Thymus (tissue), 11 donors: ENCODE measurements around the gene SYPL1. TPM values are rescaled to one million over a fixed set of nuclear protein-coding genes. Genes with fewer than 3 reads are reported as not detected.

Experiments
- DNase-seq, 9 donors: peaks; one replicate each; pipeline ENCODE4 v3.0.0-alpha.2; 2013; ENCODE audit warnings: low spot score in 9 of 9, low read depth in 6 of 9, missing footprints in 1 of 9
- H3K27ac ChIP-seq, 2 donors: one replicate each; pipeline ENCODE4 v1.5.1; 2013; ENCODE audit warnings: control low read depth in 1 of 2, low read depth in 1 of 2, low read length in 1 of 2, mild to moderate bottlenecking in 1 of 2, moderate library complexity in 1 of 2
- H3K27me3 ChIP-seq, 2 donors: one replicate each; pipeline ENCODE4 v1.5.1; 2013; ENCODE audit warnings: low read length in 1 of 2; ENCODE audit not compliant: control insufficient read depth in 2 of 2, insufficient read depth in 1 of 2
- H3K36me3 ChIP-seq, 2 donors: one replicate each; pipeline ENCODE4 v1.5.1; 2013; ENCODE audit warnings: low read length in 1 of 2, mild to moderate bottlenecking in 1 of 2, moderate library complexity in 1 of 2; ENCODE audit not compliant: control insufficient read depth in 2 of 2, insufficient read depth in 2 of 2
- H3K4me1 ChIP-seq, 2 donors: one replicate each; pipeline ENCODE4 v1.5.1; 2013; ENCODE audit warnings: low read length in 2 of 2; ENCODE audit not compliant: control insufficient read depth in 2 of 2, insufficient read depth in 2 of 2
- H3K4me3 ChIP-seq, 2 donors: one replicate each; pipeline ENCODE4 v1.5.1; 2013; ENCODE audit warnings: low read length in 2 of 2, control low read depth in 1 of 2, mild to moderate bottlenecking in 1 of 2
- H3K9me3 ChIP-seq, 2 donors: one replicate each; pipeline ENCODE4 v1.5.1; 2013; ENCODE audit warnings: low read length in 1 of 2, mild to moderate bottlenecking in 1 of 2; ENCODE audit not compliant: control insufficient read depth in 2 of 2, insufficient read depth in 1 of 2
- WGBS: extraction: QIAGEN DNeasy Blood & Tissue Kit; methylation state at CpG from one replicate; pipeline ENCODE4 v1.1.7; 2013; 5-methylcytosine and 5-hydroxymethylcytosine counted together
- polyA plus RNA-seq: library from polyadenylated mRNA; stranded (reverse); fragments of 200-250 nt; gene quantifications from one replicate; pipeline ENCODE4 v1.2.3, GENCODE V29; 2013
- total RNA-seq: library from RNA; stranded (reverse); fragments of 120-200 nt; gene quantifications from one replicate; pipeline ENCODE4 v1.2.4, GENCODE V29; 2013
- donor health status: healthy.

SYPL1 gene
- total and polyA plus RNA-seq, 2 donors, result 22.4 to 77.0 TPM

DNA sequence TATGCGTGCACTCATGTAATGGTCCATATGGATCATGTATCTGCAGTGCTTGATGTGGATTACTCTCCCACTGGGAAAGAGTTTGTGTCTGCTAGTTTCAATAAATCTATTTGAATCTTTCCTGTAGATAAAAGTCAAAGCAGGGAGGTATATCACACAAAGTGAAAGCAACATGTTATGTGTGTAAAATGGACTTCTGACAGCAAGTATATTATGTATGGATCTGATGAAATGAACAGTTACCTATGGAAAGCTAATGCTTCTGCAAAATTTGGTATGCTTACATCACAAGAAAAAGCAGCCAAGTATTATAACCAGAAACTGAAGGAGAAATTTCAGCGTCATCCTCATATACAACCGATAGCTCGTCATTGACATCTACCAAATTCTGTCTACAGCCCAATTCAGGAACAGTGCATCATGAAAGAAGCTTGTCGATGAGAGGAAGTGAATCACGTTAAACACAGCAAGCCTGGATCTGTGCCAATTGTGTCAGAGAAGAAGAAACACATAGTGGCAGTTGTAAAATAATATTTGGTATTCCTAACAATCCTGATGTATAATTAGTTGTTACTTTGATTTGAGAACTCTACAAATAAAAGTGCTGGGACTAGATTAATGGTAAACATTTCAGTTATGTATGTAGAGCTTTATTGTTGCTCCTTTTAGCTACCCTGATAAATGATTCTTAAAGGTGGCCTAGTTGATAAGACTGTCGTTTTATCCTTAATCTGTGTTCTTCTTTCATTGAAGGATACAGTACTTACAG lies 14.2 kb upstream of the SYPL1 start:
- H3K4me3 ChIP-seq, result no peak overlapping the region
- no peaks in the 10 kb centered on the region for H3K27me3 ChIP-seq
- H3K27ac ChIP-seq, result no peak overlapping the region
- 56% methylated on average over 7 of the region's 7 CpGs for WGBS
- H3K4me1 ChIP-seq, result no peaks in the 10 kb centered on the region
- no peaks in the 10 kb centered on the region for H3K9me3 ChIP-seq
- DNase-seq, result peak in 1 of 9 donors; percentile 36
- H3K36me3 ChIP-seq, result no peaks in the 10 kb centered on the region

DNA sequence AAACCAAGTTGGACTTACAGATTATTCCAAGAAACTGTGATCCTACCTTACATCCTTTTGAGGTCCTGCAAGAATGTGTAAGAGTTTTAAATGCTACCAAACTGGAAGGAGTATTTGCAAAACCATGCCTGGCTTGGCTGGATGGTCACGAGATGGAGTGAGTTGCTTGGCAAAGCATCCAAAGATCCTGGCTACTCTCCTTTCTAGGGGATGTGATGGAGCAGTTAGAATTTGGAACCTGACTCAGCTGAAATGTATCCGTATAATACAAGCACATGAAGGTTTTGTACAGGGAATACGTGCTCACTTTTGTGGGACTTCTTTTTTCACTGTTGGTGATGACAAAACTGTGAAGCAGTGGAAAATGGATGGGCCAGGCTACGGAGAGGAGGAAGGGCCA lies 13.3 kb upstream of the SYPL1 start:
- no peaks in the 10 kb centered on the region for H3K9me3 ChIP-seq
- H3K27ac ChIP-seq, result no peak overlapping the region
- H3K4me3 ChIP-seq, result no peak overlapping the region
- H3K4me1 ChIP-seq, result no peaks in the 10 kb centered on the region
- H3K36me3 ChIP-seq, result no peaks in the 10 kb centered on the region
- no peaks in the 10 kb centered on the region for H3K27me3 ChIP-seq
- WGBS, result 71% methylated on average over 4 of the region's 4 CpGs
- DNase-seq, result no peak

DNA sequence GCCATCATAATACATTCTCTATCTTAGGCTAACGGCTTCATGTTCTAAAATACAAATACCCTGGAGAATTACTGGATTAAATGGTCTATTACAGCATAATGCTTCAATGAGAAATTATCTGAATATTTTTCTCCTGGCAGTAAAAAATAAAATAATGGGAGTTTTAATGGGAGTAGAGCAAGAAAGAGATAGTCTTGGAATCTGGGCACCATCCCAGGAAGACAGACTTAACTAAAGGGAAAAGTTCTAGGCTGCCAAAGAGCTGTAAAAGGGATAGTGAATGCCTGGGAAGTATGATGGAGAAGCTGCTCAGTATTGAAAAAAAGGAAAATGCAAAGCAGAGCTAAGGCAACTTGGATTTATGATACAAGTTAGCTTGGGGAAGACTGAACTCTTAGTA lies 12.1 kb upstream of the SYPL1 start:
- Histone ChIP-seq H3K9me3 (no peaks in the 10 kb centered on the region), H3K4me1 (no peaks in the 10 kb centered on the region), H3K4me3 (no peak overlapping the region), H3K27ac (no peak overlapping the region), H3K27me3 (no peaks in the 10 kb centered on the region), H3K36me3 (no peaks in the 10 kb centered on the region)
- WGBS, result 95% methylated on average over 1 of the region's 1 CpG
- DNase-seq, result no peak

DNA sequence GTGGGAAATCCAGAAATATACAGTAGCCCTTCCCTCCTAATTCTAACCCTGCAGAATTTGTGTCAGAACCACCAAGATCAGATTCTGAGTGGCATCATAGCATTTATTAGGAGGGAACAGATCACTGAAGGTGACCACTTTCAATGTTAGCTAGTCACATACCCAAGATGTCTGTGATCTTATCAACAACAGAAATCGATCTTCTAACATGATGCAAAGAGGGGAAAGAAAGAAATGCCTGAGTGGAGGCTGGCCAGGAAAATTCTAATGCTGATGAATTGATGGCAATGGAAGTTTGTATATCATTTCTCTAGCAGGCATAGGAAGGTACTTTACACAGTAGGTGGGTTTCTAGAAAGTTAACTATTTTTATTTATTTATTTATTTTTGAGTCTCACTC lies 10.6 kb upstream of the SYPL1 start:
- WGBS, result 88% methylated on average over 1 of the region's 1 CpG
- H3K4me3 ChIP-seq, result no peak overlapping the region
- no peaks in the 10 kb centered on the region for H3K4me1 ChIP-seq
- no peaks in the 10 kb centered on the region for H3K27me3 ChIP-seq
- DNase-seq, result no peak
- no peak overlapping the region for H3K27ac ChIP-seq
- H3K9me3 ChIP-seq, result no peaks in the 10 kb centered on the region
- no peaks in the 10 kb centered on the region for H3K36me3 ChIP-seq

DNA sequence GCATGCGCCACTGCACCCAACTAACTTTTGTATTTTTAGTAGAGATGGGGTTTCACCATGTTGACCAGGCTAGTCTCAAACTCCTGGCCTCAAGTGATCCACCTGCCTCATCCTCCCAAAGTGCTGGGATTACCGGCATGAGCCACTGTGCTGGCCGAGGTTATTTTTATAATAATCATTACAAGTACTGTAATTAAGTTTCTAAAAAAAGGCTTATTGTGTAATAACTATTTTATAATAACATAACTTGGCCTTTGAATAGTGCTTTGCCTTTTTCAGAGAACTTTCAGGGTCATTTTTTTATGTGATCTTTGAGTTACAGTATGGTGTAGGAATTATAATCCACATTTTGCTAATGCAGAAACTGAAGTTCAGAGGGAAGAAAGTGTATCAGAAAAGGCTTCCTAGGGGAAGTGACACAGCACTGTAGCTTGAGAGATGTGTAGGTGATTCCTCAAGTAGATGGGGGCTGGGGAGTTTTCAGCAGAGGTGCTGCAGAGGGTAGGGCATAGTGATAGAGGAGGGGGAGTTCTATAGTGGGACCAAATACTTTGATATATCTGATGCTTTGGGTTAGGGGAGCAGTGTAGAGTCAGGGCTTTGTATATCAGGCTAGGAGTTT lies 9.2 kb upstream of the SYPL1 start:
- H3K9me3 ChIP-seq, result no peaks in the 10 kb centered on the region

DNA sequence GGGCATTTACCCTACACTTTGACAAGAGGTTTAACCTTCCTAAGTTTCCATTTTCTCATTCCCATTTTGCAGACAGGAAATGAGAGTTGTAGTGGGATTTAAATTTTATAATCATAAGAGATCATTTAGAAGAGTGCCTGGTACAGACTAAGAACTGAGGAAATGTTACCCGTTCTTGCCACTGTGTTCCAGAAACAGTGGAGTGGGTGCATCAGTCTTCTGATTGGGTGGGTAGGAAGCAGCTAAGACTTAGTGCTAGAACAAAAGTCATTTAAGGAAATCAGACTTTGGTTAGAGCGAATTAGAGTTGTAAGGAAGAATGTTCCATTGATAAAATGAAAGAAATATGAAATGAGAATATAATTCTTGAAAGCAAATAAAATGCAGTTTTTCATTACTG lies 8.4 kb upstream of the SYPL1 start:
- Histone ChIP-seq H3K27ac (no peak overlapping the region), H3K9me3 (no peaks in the 10 kb centered on the region), H3K27me3 (no peaks in the 10 kb centered on the region), H3K36me3 (no peaks in the 10 kb centered on the region), H3K4me1 (no peaks in the 10 kb centered on the region), H3K4me3 (no peak overlapping the region)
- no peak for DNase-seq
- WGBS, result 96% methylated on average over 2 of the region's 2 CpGs

More for the DNA sequence above, 9.2 kb upstream of the SYPL1 start:
- Histone ChIP-seq H3K27ac (no peak overlapping the region), H3K36me3 (no peaks in the 10 kb centered on the region), H3K4me3 (no peak overlapping the region), H3K27me3 (no peaks in the 10 kb centered on the region), H3K4me1 (no peaks in the 10 kb centered on the region)
- no peak for DNase-seq
- WGBS, result 83% methylated on average over 3 of the region's 3 CpGs

DNA sequence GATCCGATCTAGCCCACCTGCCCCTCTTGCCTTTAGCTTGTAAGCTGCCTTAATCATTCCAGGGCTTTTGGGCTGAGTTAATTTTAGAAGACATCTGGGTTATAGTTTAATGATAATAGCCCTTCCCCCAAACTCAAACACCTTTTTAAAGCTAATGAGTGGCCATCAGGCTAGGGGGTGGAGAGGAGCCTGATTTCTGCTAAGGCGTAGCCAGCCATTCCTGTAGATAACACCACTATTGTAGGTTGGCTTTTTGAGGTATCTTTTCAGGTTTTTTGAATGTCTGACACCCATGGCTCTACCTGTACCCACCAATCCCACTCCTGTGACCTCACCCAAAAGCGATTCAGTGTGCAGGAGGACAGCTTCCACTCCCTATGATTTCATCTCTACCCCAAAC lies 7.6 kb upstream of the SYPL1 start:
- H3K4me3 ChIP-seq, result no peak overlapping the region
- no peak overlapping the region for H3K27ac ChIP-seq
- no peaks in the 10 kb centered on the region for H3K27me3 ChIP-seq
- H3K4me1 ChIP-seq, result peaks cover 2% of the 10 kb centered on the region in 2 donors
- 99% methylated on average over 3 of the region's 3 CpGs for WGBS
- no peak for DNase-seq
- no peaks in the 10 kb centered on the region for H3K9me3 ChIP-seq
- H3K36me3 ChIP-seq, result no peaks in the 10 kb centered on the region

DNA sequence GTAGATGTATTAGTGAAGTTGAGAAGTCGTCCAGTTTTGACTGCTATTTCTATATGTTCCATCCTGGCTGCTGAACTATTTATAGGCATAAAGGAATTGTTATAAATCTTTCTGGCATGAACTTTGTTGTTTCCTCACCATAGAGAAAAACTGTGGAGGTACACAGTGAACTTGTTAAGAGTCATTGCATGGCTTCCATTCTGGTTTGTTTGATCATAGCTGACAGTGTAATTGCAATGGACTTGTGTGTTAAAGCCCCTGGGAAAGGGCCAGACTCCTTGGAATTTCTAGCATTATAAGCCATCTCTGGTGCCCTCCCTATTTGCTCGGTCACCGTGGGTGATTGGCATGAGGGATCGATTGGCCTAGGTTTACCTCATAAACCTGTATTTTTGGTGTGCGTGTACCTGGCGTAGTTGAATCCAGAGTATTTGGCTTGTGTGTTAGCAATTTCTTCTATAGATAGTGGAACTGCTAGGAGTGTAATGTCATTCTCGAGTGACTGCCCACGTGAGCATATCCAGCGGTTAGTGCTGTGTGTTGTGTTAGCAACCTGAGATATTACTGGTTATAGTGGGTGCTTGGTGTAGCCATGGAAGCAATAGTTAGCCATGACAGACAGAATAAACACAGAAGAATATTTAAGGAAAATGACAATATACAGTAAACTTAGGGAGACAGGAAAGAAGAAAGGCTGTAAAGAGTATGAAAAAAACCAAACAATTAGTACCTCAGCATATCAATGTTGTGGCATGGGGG lies 5.9 kb upstream of the SYPL1 start:
- H3K4me1 ChIP-seq, result peaks cover 4 to 9% of the 10 kb centered on the region in 2 donors
- no peaks in the 10 kb centered on the region for H3K27me3 ChIP-seq
- H3K4me3 ChIP-seq, result no peak overlapping the region
- H3K27ac ChIP-seq, result no peak overlapping the region
- no peak for DNase-seq
- no peaks in the 10 kb centered on the region for H3K9me3 ChIP-seq
- no peaks in the 10 kb centered on the region for H3K36me3 ChIP-seq
- WGBS, result 97% methylated on average over 9 of the region's 9 CpGs

DNA sequence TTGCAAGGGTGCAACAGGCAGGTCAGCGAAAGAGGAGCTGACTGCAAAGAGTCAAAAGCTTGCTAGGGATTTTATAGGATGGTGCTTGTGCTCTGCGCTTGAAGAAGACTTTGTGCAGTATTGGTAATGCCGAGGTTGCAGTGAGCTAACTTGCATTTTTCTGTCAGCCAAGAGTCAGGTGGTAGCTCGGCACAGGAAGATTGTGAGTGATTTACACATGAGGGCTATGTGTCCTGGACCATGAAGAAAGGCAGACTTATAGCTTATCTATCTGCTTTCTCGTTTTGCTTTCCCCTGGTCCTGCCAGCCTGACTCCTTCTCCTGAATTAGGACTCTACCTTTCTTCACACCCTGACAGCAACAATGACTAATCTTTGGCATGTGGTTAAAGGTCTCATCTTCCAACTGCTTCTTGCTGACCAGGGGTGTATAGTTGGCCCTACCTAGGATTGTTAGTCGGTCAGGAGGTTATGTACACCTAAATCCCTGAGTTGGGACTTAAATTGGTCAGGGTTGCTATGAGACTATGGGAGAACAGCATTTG lies 4.1 kb upstream of the SYPL1 start:
- 71% methylated on average over 6 of the region's 6 CpGs for WGBS
- Histone ChIP-seq H3K4me1 (peaks cover 7 to 14% of the 10 kb centered on the region in 2 donors), H3K36me3 (no peaks in the 10 kb centered on the region), H3K4me3 (no peak overlapping the region), H3K27me3 (no peaks in the 10 kb centered on the region), H3K27ac (no peak overlapping the region), H3K9me3 (no peaks in the 10 kb centered on the region)
- no peak for DNase-seq
